Measurements from ENCODE around the gene OR4N2. TPM values are rescaled to one million over a fixed set of nuclear protein-coding genes. Genes with fewer than 3 reads are reported as not detected.

The OR4N2 gene
- total RNA-seq, result not detected in 2 replicates

GRCh38 chr14:19803470-19803869, at the start of gene OR4N2:
OR4N2 (plus strand) TSS chr14:19803770; CDS start chr14:19827449, 23,679 bp downstream.

GRCh38 chr14:19773204-19773603, 30.4 kb upstream of the OR4N2 start, which contains the start of gene OR4M1:
OR4M1 (plus strand) TSS chr14:19773504; CDS start chr14:19780323, 6,819 bp downstream.

GRCh38 chr14:19874842-19875241, 71.3 kb downstream of the OR4N2 start, which contains the start of gene OR4K2:
OR4K2 (plus strand) TSS chr14:19875142; CDS start chr14:19876268, 1,126 bp downstream.

Other genes with a start within 250 kb of the OR4N2 start
- not detected in 2 replicates for gene OR11H2, start 89.9 kb upstream of the OR4N2 start, total RNA-seq
- not detected in 2 replicates for gene OR4Q3, start 60.2 kb upstream of the OR4N2 start, total RNA-seq
- gene OR4M1, start 30.3 kb upstream of the OR4N2 start, total RNA-seq, result not detected in 2 replicates
- gene OR4K2, start 71.4 kb downstream of the OR4N2 start, total RNA-seq, result not detected in 2 replicates
- gene OR4K5, start 116.8 kb downstream of the OR4N2 start, total RNA-seq, result not detected in 2 replicates
- not detected in 2 replicates for gene OR4K1, start 127.1 kb downstream of the OR4N2 start, total RNA-seq
- not detected in 2 replicates for gene OR4K15, start 171.8 kb downstream of the OR4N2 start, total RNA-seq
- gene OR4Q2, start 198.4 kb downstream of the OR4N2 start, total RNA-seq, result not detected in 2 replicates
- not detected in 2 replicates for gene OR4K14, start 215.5 kb downstream of the OR4N2 start, total RNA-seq
- gene OR4K13, start 232.3 kb downstream of the OR4N2 start, total RNA-seq, result not detected in 2 replicates

Data from epithelial cell of alveolus of lung (primary cell).